ENCODE data around the gene PSG1.
"Not testable (repeated sequence)": the region's sequence is repeated elsewhere in the genome, so short reads cannot be mapped to it uniquely, and the experiment has no call there.

PSG1 gene

GRCh38 chr19:42879613-42880012 is at the start of gene PSG1:
Gene PSG1, minus strand, starts transcription at chr19:42879713. Its CDS starts 132 bp downstream, at chr19:42879581.
- DNase-seq (ENCODE audit: low read depth in 2 of 3, low spot score in 1 of 3), result no peak

GRCh38 chr19:42928896-42929295 is 49.4 kb upstream of the PSG1 start:
- no peak for DNase-seq (ENCODE audit: low read depth in 2 of 3, low spot score in 1 of 3)

- DNase-seq (ENCODE audit: low read depth in 2 of 3, low spot score in 1 of 3), result no peak
These were observed 47.3 kb upstream of the PSG1 start for GRCh38 chr19:42926781-42927180.

GRCh38 chr19:42923106-42923505 is 43.6 kb upstream of the PSG1 start:
- DNase-seq (ENCODE audit: low read depth in 2 of 3, low spot score in 1 of 3), result peak; percentile 3 to 18 (median 5)

- DNase-seq (ENCODE audit: low read depth in 2 of 3, low spot score in 1 of 3), result not testable (repeated sequence)
These were observed 41.5 kb upstream of the PSG1 start for GRCh38 chr19:42920971-42921370.

GRCh38 chr19:42919757-42920079 is 40.2 kb upstream of the PSG1 start:
- DNase-seq (ENCODE audit: low read depth in 2 of 3, low spot score in 1 of 3), result no peak

- DNase-seq (ENCODE audit: low read depth in 2 of 3, low spot score in 1 of 3), result not testable (repeated sequence)
These were observed 39.7 kb upstream of the PSG1 start for GRCh38 chr19:42919070-42919756.

- DNase-seq (ENCODE audit: low read depth in 2 of 3, low spot score in 1 of 3), result not testable (repeated sequence)
These were observed 39.0 kb upstream of the PSG1 start for GRCh38 chr19:42918377-42919069.

GRCh38 chr19:42917634-42918033 is 38.1 kb upstream of the PSG1 start, which contains the start of gene PSG6:
Gene PSG6, minus strand, starts transcription at chr19:42917894. Its CDS starts 102 bp downstream, at chr19:42917792.
- not testable (repeated sequence) for DNase-seq (ENCODE audit: low read depth in 2 of 3, low spot score in 1 of 3)

- DNase-seq (ENCODE audit: low read depth in 2 of 3, low spot score in 1 of 3), result not testable (repeated sequence)
These were observed 37.4 kb upstream of the PSG1 start for GRCh38 chr19:42916931-42917330.

GRCh38 chr19:42913516-42913915 is 34.0 kb upstream of the PSG1 start:
- not testable (repeated sequence) for DNase-seq (ENCODE audit: low read depth in 2 of 3, low spot score in 1 of 3)

- DNase-seq (ENCODE audit: low read depth in 2 of 3, low spot score in 1 of 3), result not testable (repeated sequence)
These were observed 33.4 kb upstream of the PSG1 start for GRCh38 chr19:42912941-42913340.

- not testable (repeated sequence) for DNase-seq (ENCODE audit: low read depth in 2 of 3, low spot score in 1 of 3)
These were observed 32.2 kb upstream of the PSG1 start for GRCh38 chr19:42911731-42912130.

GRCh38 chr19:42906162-42906561 is 26.6 kb upstream of the PSG1 start:
- not testable (repeated sequence) for DNase-seq (ENCODE audit: low read depth in 2 of 3, low spot score in 1 of 3)

GRCh38 chr19:42900561-42900960 is 21.0 kb upstream of the PSG1 start:
- not testable (repeated sequence) for DNase-seq (ENCODE audit: low read depth in 2 of 3, low spot score in 1 of 3)

GRCh38 chr19:42899674-42900073 is 20.2 kb upstream of the PSG1 start:
- DNase-seq (ENCODE audit: low read depth in 2 of 3, low spot score in 1 of 3), result not testable (repeated sequence)

- not testable (repeated sequence) for DNase-seq (ENCODE audit: low read depth in 2 of 3, low spot score in 1 of 3)
These were observed 19.6 kb upstream of the PSG1 start for GRCh38 chr19:42899110-42899509.

GRCh38 chr19:42898656-42899055 is 19.1 kb upstream of the PSG1 start:
- DNase-seq (ENCODE audit: low read depth in 2 of 3, low spot score in 1 of 3), result not testable (repeated sequence)

GRCh38 chr19:42897729-42898128 is 18.2 kb upstream of the PSG1 start:
- DNase-seq (ENCODE audit: low read depth in 2 of 3, low spot score in 1 of 3), result not testable (repeated sequence)

GRCh38 chr19:42890446-42890845 is 10.9 kb upstream of the PSG1 start:
- not testable (repeated sequence) for DNase-seq (ENCODE audit: low read depth in 2 of 3, low spot score in 1 of 3)

GRCh38 chr19:42887876-42888445 is 8.4 kb upstream of the PSG1 start:
- DNase-seq (ENCODE audit: low read depth in 2 of 3, low spot score in 1 of 3), result not testable (repeated sequence)

- not testable (repeated sequence) for DNase-seq (ENCODE audit: low read depth in 2 of 3, low spot score in 1 of 3)
These were observed 3.2 kb upstream of the PSG1 start for GRCh38 chr19:42882730-42883129.
